HG02610 (cell line): Measurements from ENCODE around the gene ERGIC1.

Experiments used
- ATAC-seq: cut with Tn5 transposase; IDR thresholded peaks from one replicate; pipeline ENCODE4 v1.9.1; 2021; ENCODE audit warnings: mild to moderate bottlenecking, moderate library complexity; ENCODE audit not compliant: unreplicated experiment

The ERGIC1 gene

GRCh38 chr5:172971482-172971881 is 137.4 kb downstream of the ERGIC1 start:
- no peak for ATAC-seq

- no peak for ATAC-seq
Observed at GRCh38 chr5:172972552-172972951, 138.5 kb downstream of the ERGIC1 start.

GRCh38 chr5:172973127-172973916 is 139.3 kb downstream of the ERGIC1 start:
- ATAC-seq = no peak

DNA sequence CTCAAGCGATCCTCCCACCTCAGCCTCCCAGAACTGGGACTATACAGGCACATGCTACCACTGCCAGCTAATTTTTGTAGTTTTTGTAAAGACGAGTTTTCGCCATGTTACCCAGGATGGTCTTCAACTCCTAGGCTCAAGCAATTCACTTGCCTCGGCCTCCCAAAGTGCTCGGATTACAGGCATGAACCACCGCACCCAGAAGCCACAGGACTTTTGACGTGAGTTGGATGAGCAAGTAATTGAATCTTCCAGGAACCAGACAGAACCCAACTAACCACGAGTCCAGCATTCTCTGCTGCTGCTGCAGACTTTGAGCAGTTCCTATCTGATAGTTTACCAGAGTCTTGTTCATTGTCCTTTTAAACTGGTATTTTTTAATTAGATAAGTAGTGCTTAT is 139.9 kb downstream of the ERGIC1 start:
- no peak for ATAC-seq

DNA sequence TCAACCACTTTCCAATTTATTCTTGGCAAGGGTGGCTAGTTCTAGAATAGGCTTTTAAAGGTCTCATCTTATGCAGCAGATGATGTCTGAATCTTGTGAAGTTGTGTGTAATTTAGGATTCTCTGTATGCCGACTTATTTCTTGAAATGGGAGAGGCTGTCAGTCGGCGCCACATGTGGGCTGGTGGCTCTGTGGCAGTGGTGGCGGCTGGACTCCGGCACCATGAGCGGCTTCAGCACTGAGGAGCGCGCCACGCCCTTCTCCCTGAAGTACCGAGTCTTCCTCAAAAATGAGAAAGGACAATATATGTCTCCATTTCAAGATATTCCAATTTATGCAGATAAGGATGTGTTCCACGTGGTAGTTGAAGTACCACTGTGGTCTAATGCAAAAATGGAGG is 141.2 kb downstream of the ERGIC1 start:
- ATAC-seq = no peak

GRCh38 chr5:172979778-172980177 is 145.7 kb downstream of the ERGIC1 start:
- no peak for ATAC-seq

GRCh38 chr5:172981931-172982330 is 147.9 kb downstream of the ERGIC1 start:
- no peak for ATAC-seq

- ATAC-seq = peak; percentile 90
Observed at GRCh38 chr5:172983542-172984243, 149.6 kb downstream of the ERGIC1 start, which contains the start of gene ATP6V0E1. TSS of gene ATP6V0E1 (plus strand) at chr5:172983771. CDS start at chr5:172983861, 90 bp downstream.

DNA sequence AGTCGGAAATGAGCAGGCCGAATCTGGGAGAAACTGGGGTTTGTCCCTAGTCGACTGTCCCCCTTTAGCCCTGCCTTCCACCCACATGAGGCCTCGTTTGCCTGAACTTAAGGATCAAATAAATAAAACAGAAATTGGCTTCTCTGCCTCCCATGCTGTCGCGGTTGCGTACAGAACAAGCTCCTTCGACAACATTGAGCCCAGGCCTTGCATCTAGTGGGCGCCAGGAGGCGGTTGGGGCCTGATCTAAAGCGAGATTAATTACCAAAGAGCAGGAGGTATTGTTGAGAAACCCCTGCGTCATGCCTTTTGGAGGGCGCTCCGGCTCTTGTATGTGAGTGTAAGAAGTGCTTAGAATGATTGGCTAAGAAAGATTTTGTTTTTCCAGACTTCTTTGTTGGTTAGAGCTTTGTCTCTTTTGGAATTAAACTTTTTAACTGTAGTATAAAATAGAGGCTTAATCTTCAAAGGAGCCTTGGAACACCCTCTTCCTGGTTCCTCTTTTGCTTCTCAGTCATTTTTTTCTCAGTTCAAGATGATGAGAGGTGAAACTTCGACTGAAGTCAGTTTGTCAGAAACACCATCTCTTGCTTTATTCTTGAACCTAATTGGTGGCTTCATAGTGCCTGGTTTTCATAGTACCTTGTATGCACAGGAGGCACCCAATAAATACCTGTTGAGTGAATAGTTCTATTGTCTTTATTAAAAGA is 150.3 kb downstream of the ERGIC1 start:
- ATAC-seq = peak; percentile 55

DNA sequence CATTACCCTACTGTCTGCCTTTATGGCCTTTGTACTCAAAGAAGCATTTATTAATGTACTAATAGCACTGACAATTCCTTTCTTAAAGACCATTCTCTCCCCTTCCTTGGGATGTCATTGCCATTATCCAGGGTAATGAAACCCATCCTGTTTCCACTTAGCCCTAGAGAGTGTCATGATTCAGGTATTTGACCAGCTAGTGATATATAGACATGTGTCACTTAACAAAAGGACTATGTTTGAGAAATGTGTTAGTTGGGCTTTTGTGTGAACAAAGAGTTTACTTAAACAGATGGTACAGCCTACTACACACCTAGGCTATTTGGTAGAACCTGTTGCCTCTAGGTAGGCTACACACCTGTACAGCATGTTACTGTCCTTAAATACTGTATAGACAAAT is 151.5 kb downstream of the ERGIC1 start:
- ATAC-seq = no peak

DNA sequence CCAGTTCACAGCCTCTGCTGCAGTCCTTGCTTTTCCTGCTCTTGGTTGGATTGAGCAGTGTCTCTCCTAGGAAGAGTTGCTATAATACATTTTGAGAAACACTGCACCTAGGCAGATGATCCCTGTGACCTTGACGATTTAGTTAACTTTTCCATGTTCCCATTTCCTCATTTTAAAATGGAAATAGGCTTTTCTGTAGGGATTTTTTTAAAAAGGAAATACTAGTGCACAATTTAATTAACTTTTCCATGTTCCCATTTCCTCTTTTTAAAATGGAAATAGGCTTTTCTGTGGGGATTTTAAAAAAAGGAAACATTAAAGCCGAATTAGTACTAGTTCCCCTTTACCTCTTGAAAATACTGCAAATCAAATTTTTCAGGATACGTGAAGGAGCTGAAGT is 154.2 kb downstream of the ERGIC1 start:
- no peak for ATAC-seq

GRCh38 chr5:172990776-172991175 is 156.7 kb downstream of the ERGIC1 start:
- no peak for ATAC-seq

DNA sequence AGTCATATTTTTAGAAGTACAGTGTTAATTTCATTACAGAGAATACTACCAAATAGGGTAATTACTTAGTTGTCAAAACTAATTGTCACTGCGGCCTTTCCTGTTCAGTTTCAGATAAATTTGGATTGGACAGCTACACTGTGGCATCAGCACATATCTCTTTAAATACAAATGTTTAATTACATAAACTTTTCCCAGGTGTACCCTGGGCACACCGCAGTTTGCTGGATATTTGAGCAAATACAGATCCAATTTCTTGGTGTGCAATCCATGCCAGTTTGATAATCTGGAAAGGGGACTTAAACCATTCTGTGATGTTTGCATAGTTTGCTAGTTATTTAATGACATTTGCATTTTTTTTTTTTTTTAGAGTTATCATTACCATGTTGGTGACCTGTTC is 160.4 kb downstream of the ERGIC1 start:
- no peak for ATAC-seq

DNA sequence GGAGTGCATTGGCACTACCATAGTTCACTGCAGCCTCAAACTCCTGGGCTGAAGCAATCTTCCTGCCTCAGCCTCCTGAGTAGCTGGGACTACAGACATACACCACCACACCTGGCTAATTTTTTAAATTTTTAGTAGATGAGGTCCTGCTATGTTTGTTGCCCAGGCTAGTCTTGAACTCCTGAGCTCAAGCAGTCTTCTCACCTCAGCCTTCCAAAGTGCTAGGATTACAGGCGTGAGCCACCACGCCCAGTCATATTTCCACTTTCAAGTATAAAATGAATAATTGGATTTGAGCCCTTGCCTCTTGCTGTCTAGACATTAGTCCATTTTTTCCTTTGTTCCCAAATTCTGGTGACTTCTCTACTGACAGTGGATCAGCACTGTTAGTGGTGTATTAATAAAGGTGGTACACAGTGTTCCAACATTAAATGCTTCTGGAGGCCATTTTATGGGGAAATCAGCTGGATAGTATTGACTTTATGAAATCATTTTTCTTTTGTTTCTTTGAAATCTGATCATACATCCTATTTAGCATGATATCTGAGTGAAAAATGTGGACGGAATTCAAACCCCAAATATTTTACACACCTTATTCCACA is 165.4 kb downstream of the ERGIC1 start:
- ATAC-seq = no peak

GRCh38 chr5:172999974-173000373 is 165.9 kb downstream of the ERGIC1 start:
- no peak for ATAC-seq

DNA sequence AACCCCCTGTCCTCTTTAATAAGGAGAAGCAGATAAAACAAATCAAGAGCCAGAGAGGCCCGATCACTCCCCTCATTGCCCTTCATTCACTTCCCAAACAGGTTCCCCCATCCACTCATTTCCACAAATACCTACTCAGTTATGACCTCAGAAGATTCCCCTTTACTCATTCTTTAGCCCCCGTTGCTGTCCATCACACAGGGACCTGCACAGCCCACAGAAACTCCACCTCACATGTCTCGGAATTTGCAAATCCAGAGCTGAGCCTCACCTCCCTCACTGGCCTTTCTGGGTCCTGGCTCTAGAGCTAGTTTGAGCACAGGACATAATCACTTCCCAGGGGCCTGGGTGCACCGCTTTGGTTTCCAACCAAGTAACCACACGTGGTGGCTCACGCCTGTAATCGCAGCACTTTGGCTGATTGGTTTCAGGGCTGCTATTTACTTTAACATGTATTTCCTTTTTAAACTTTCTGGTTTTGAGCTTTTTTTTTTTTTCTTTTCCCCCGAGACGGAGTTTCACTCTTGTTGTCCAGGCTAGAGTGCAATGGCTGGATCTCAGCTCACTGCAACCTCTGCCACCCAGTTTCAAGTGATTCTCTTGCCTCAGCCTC is 167.3 kb downstream of the ERGIC1 start:
- ATAC-seq = peak; percentile 73
